ENCODE data around the gene AGR2.
"Not testable (repeated sequence)": the region's sequence is repeated elsewhere in the genome, so short reads cannot be mapped to it uniquely, and the experiment has no call there.

DNA sequence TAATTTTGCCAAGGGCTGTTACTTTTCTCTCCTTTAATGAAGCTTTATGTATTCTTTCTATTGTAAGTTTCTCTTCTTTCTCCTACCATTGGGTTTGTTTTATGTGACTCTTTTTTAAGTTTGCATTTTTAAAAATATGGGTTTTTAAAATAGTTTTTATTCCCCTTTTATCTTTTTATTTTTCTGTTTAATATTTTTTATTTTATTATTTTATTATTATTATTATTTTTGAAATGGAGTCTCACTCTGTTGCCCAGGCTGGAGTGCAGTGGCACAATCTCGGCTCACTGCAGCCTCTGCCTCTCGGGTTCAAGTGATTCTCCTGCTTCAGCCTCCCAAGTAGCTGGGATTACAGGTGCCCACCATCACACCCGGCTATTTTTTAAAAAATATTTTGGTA is 34.8 kb downstream of the AGR2 start:
- not testable (repeated sequence) for TF ChIP-seq POLR2A (IDR thresholded peaks at IDR 0.05)
- TF ChIP-seq, protein P1, sequence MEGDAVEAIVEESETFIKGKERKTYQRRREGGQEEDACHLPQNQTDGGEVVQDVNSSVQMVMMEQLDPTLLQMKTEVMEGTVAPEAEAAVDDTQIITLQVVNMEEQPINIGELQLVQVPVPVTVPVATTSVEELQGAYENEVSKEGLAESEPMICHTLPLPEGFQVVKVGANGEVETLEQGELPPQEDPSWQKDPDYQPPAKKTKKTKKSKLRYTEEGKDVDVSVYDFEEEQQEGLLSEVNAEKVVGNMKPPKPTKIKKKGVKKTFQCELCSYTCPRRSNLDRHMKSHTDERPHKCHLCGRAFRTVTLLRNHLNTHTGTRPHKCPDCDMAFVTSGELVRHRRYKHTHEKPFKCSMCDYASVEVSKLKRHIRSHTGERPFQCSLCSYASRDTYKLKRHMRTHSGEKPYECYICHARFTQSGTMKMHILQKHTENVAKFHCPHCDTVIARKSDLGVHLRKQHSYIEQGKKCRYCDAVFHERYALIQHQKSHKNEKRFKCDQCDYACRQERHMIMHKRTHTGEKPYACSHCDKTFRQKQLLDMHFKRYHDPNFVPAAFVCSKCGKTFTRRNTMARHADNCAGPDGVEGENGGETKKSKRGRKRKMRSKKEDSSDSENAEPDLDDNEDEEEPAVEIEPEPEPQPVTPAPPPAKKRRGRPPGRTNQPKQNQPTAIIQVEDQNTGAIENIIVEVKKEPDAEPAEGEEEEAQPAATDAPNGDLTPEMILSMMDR (IDR thresholded peaks at IDR 0.05), result not testable (repeated sequence)

All from tibial nerve (tissue), 3 donors.